ENCODE measurements around the gene MINK1.
"Not testable (repeated sequence)": the region's sequence is repeated elsewhere in the genome, so short reads cannot be mapped to it uniquely, and the experiment has no call there.

The MINK1 gene

DNA sequence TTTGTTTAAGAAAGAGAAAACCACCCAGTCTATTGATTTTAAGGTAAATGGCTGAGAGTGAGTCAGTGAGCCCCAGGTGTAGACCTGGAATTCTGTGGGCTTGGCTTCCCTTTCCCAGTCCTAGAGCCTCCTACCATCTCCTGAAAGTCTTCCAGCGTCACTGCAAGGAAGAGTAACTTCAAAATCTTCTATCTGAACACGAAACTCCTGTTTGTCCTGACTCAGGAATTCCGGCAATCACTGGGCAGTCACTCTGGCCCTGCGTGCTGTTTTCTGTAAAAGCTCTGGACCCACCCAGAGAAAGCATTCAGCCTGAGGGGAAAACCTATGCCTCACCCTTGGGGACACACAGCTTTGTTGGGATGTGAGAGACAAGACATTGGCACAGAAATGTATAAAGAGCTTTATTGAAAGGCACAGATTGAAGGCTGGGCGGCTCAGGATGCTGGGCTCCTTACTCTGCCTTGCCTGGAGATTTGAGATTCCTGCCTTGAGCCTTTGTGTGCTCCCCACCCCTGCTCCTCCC is 15.9 kb downstream of the MINK1 start:
- no peak for DNase-seq

DNA sequence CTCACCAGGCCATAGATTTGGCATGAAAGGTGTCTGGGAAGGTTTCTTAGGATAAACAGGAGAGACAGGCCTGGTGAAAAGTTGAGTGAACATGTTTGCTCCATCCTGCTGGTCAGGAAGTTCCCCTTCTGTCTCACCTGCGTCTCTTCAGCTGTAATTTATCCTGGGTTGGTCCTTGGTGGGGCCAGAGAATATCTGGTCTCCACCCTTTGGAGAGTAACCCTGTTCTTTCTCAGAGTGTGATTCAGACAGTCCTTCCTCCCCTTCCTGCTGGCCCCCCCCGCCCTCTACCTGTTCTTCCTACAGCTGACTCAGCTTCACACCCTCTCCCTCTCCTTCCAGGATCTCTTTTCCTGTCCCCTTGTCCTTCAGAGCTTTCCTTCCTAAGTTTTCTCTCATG is 17.1 kb downstream of the MINK1 start:
- no peak for DNase-seq

DNA sequence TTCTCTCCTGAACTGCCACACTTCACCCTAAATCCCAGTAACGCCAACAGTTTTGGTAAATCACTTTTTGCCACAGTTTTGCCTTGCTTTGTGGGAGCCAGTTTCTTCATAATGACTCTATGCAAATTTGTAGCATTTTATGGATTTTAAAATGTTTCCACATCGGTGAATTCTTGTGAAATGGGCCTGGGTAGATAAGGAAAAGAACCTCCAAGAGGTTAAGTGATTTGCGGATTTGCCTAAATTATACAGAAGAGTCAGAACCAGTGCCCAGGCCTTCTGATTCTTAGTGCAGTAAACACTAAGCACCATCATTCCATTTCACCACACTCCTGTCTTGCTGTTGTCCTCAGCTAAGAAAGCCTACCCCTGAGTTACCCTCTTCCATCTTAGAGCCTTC is 17.9 kb downstream of the MINK1 start:
- no peak for DNase-seq

GRCh38 chr17:4852567-4853207 is 19.5 kb downstream of the MINK1 start:
- DNase-seq: peak; percentile 46

GRCh38 chr17:4853208-4853671 is 20.1 kb downstream of the MINK1 start:
- peak; percentile 44 for DNase-seq

GRCh38 chr17:4854111-4854681 is 21.1 kb downstream of the MINK1 start:
- DNase-seq: no peak

GRCh38 chr17:4856271-4856936 is 23.3 kb downstream of the MINK1 start:
- DNase-seq: no peak

DNA sequence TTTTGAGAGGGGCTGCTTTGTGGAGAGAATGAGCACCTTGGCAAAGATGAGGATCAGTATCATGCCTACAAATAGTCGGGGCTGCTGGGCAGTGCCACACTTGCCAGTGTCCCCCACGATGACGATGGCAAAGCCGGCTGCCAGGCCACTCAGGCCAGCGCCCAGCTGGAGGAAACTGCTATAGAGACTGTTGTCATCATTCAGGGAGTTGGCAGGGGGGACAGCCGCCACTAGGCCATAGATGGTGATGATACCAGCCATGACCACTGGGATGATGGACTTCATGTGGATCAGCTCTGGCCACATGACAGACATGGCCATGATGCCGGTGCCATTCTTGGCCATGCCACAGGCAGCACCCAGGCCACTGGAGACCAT is 23.8 kb downstream of the MINK1 start:
- DNase-seq: no peak

- DNase-seq: not testable (repeated sequence)
Measured at GRCh38 chr17:4857347-4857746, 24.2 kb downstream of the MINK1 start.

GRCh38 chr17:4858068-4858881 is 25.1 kb downstream of the MINK1 start:
- DNase-seq: no peak

GRCh38 chr17:4858882-4859260 is 25.7 kb downstream of the MINK1 start:
- DNase-seq: no peak

DNA sequence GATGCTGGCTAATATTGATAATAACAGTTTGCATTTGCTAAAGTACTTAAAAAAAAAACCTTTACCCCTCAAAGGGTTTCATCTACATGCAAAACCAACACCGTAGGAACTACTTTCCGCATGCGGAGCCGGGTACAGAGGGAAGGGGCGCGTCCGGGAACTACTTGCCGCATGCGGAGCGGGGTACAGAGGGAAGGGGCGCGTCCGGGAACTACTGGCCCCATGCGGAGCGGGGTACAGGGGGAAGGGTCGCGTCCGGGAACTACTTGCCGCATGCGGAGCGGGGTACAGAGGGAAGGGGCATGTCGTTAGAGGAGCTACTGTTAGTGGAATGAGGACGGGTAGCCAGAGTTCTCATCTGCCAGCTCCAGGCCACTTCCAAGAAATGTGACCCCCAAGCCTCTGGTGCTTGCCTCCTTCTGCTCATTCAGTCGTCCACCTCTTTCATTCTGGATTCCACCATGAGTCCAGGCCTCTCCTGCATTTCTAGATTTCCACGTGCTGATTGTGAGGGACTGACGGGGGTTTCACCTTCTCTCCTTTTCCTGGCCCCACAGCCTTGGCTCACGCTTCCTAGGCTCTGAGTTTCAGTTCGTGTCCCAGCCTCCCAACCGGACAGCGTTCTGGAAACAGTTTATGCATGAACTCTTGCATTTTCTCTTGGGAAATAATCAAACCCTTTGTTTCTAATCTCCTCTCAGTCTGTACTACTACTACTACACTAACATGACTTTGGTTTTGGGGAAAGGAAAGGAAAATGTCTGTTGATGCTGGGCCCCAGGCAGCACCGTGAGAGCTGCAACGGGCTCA is 26.9 kb downstream of the MINK1 start:
- DNase-seq: no peak

DNA sequence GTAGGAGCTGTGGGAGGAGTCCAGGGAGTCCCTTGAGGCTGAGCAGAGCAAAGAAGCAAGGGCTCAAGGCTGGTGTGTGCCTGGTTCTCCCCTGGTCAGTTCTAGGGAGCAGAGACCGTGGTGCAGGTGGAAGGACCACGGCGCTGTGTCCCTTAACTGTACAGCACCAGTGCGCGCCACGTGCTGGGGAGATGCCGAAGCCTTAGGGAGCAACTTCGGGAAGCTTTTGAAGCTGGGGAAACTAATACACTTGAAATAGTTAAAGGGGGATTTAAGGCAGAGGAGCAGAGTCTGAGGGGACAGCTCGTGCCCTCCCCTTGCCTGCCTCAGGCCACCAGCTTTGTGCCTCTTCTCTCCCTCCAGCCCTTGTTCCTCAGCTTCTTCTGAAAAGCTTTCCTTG is 27.5 kb downstream of the MINK1 start:
- no peak for DNase-seq

DNA sequence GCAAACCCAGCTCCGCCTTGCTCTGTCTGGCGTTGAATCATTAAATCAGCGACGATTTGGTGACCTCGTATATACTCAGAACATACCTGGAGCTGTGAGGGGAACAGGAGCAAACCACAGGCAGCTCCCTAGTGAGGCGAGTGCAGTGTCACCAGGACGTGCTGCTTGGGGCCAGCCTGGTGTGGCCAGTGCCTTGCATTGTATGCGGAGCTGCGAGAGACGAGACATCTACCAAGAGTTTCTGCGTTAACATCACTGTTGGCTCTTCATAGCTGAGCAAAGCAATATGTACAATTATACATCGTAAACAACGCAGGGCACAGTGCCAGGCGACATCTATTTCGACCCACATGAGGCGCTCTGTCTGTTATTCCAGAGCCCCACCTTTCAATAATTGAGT is 27.9 kb downstream of the MINK1 start:
- DNase-seq: no peak

DNA sequence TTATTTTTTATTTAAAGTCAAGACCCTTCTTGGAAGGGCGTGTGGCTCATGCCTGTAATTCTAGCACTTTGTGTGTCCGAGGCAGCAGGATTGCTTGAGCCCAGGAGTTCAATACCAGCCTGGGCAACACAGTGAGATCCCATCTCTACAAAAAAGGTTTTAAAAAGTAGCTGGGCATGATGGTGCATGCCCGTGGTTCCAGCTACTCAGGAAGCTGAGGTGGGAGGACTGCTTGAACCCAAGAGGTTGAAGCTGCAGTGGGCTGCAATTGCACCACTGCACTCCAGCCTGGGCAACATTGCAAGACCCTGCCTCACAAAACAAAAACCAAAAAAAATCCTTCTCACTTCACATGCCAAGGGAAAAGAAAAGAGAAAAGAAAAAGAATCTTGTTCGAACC is 29.6 kb downstream of the MINK1 start:
- no peak for DNase-seq

- DNase-seq: no peak
Measured at GRCh38 chr17:4863321-4863720, 30.2 kb downstream of the MINK1 start.

- not testable (repeated sequence) for DNase-seq
Measured at GRCh38 chr17:4867535-4867934, 34.4 kb downstream of the MINK1 start.

DNA sequence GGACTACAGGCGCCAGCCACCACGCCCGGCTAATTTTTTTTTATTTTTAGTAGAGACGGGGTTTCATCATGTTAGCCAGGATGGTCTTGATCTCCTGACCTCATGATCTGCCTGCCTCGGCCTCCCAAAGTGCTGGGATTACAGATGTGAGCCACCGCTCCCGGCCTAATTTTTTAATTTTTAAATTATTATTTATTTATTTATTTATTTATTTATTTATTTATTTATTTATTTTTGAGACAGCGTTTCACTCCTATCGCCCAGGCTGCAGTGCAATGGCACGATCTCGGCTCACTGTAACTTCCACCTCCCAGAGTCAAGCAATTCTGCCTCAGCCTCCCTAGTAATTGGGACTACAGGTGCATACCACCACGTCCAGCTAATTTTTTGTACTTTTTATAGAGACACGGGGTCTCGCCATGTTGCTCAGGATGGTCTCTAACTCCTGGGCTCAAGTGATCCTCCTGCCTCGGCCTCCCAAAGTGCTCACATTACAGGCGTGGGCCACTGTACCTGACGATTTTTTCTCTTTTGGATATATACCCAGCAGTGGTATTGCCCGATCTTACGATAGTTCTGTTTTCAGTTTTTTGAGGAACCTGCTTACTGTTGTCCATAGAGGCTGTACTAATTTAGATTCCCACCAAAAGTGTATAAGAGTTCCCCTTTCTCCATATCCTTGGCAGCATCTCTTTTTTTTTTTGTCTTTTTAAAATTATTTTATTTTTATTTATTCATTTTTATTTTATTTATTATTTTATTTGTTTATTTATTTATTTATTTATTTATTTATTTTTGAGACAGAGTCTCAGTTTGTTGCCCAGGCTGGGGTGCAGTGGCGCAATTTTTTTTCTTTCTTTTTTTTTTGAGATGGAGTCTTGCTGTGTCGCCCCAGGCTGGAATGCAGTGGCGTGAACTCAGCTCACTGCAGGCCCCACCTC is 36.2 kb downstream of the MINK1 start:
- not testable (repeated sequence) for DNase-seq

GRCh38 chr17:4870855-4871254 is 37.7 kb downstream of the MINK1 start:
- no peak for DNase-seq

GRCh38 chr17:4872786-4873185 is 39.6 kb downstream of the MINK1 start:
- DNase-seq: no peak

DNA sequence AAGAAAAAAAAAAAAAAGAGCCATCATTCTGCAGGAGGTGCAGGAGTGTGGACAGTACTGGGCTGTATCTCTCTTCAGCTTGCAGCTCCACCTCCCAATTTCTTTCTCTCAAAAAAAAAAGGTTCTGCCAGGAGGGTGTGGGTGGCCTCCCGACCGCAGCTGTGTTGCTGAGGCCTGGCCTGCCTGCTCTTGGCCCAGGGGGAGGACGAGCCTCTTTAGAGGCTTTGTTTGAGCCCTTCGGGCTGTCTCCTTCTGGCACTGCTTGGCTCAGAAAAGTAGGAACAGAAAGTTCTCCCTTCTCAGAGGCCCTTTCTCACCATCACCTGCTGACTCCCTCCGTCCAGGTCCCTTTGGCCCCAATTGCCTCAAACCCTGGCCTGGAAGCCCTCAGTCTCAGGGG is 43.9 kb downstream of the MINK1 start:
- DNase-seq: no peak

All from CD4-positive, alpha-beta T cell treated with Interleukin-12 subunit alpha and Interleukin-12 subunit beta, for 1 hour (primary cell).